Mesendoderm (in vitro differentiated cells): ENCODE data around the gene NKX6-2.

Source experiments
- DNase-seq: peaks from one replicate; pipeline ENCODE4 v3.0.0; 2013
- H2AK5ac ChIP-seq: 2 replicates; pipeline ENCODE4 v1.6.1; 2013; ENCODE audit warnings: low read length, inconsistent platforms
- H2BK120ac ChIP-seq: 2 replicates; pipeline ENCODE4 v1.6.1; 2013; ENCODE audit warnings: low read depth, mild to moderate bottlenecking, low read length, moderate library complexity, mixed read lengths
- H2BK15ac ChIP-seq: replicated peaks from 2 replicates; pipeline ENCODE4 v1.6.1; 2013; ENCODE audit warnings: low read depth, mild to moderate bottlenecking, moderate library complexity
- H2BK5ac ChIP-seq: 2 replicates; pipeline ENCODE4 v1.6.1; 2013; ENCODE audit warnings: low read length, inconsistent platforms
- H3K18ac ChIP-seq: 2 replicates; pipeline ENCODE4 v1.6.1; 2013; ENCODE audit warnings: mild to moderate bottlenecking, low read length, mixed read lengths
- H3K23ac ChIP-seq: one replicate; pipeline ENCODE4 v1.6.1; 2013; ENCODE audit warnings: low read length
- H3K27ac ChIP-seq: 2 replicates; pipeline ENCODE4 v1.5.1; 2013; ENCODE audit warnings: low read depth, mild to moderate bottlenecking, inconsistent platforms, low read length, moderate library complexity
- H3K27me3 ChIP-seq: 2 replicates; pipeline ENCODE4 v1.6.1; 2013; ENCODE audit warnings: low read length, control low read depth, mild to moderate bottlenecking, inconsistent platforms; ENCODE audit not compliant: insufficient read depth, poor library complexity
- H3K36me3 ChIP-seq: 2 replicates; pipeline ENCODE4 v1.6.1; 2013; ENCODE audit warnings: low read length, inconsistent platforms; ENCODE audit not compliant: control insufficient read depth, insufficient read depth
- H3K4ac ChIP-seq: one replicate; pipeline ENCODE4 v1.6.1; 2013; ENCODE audit warnings: low read depth, mild to moderate bottlenecking, low read length, moderate library complexity
- H3K4me1 ChIP-seq: 2 replicates; pipeline ENCODE4 v1.6.1; 2013; ENCODE audit warnings: low read depth, low read length, inconsistent platforms; ENCODE audit not compliant: control insufficient read depth
- H3K4me2 ChIP-seq: 2 replicates; pipeline ENCODE4 v1.6.1; 2013; ENCODE audit warnings: low read length
- H3K4me3 ChIP-seq: 2 replicates; pipeline ENCODE4 v1.5.1; 2013; ENCODE audit warnings: mild to moderate bottlenecking, low read length
- H3K56ac ChIP-seq: one replicate; pipeline ENCODE4 v1.6.1; 2013; ENCODE audit warnings: low read length
- H3K79me1 ChIP-seq: 2 replicates; pipeline ENCODE4 v1.6.1; 2013; ENCODE audit warnings: low read length, inconsistent platforms
- H3K79me2 ChIP-seq: 2 replicates; pipeline ENCODE4 v1.6.1; 2013; ENCODE audit warnings: mild to moderate bottlenecking, low read length; ENCODE audit not compliant: control insufficient read depth, insufficient read depth
- H3K9ac ChIP-seq: 2 replicates; pipeline ENCODE4 v1.6.1; 2013; ENCODE audit warnings: low read length, inconsistent platforms
- H4K5ac ChIP-seq: one replicate; pipeline ENCODE4 v1.6.1; 2013; ENCODE audit warnings: low read length
- H4K8ac ChIP-seq: one replicate; pipeline ENCODE4 v1.6.1; 2013; ENCODE audit warnings: low read depth, mild to moderate bottlenecking, control low read depth, low read length, moderate library complexity
- WGBS: extraction: QIAGEN DNeasy Blood & Tissue Kit; methylation state at CpG from one replicate; pipeline ENCODE4 v1.1.7; 2013; ENCODE audit warnings: low lambda C conversion rate, missing lambda C conversion rate; ENCODE audit not compliant: insufficient coverage; ENCODE audit errors: extremely low coverage; 5-methylcytosine and 5-hydroxymethylcytosine counted together

The NKX6-2 gene

DNA sequence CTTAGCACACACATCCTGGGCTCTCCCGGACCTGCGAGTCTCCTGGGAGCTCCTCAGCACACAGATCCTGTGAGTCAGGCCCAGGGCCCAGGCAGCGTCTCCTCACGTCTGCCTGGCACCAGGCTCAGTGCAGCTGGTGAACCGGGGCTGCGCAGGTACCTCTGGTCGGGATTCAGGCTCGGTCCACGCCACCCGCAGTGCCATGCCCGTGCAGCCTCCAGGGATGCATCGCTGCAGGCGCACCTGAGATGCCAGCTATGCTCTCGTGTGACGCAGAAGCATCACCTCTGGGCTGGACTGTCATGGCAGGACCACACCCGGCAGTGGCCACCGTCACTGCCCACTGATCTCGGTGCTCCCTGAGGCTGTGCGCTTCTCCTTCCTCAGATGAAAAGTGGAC lies 52.0 kb downstream of the NKX6-2 start:
- Histone ChIP-seq H3K9ac (no peak overlapping the region), H2BK5ac (no peak overlapping the region), H3K23ac (no peak overlapping the region), H3K27me3 (no peaks in the 10 kb centered on the region), H3K4me2 (no peak overlapping the region), H3K36me3 (no peaks in the 10 kb centered on the region), H3K4me1 (no peaks in the 10 kb centered on the region), H4K5ac (no peak overlapping the region), H3K4ac (no peak overlapping the region), H3K56ac (no peak overlapping the region), H3K79me1 (no peaks in the 10 kb centered on the region), H3K27ac (no peak overlapping the region), H2BK15ac (no peak overlapping the region), H3K4me3 (no peak overlapping the region), H2BK120ac (no peak overlapping the region), H4K8ac (no peak overlapping the region), H3K79me2 (no peaks in the 10 kb centered on the region), H3K18ac (no peak overlapping the region), H2AK5ac (no peak overlapping the region)
- DNase-seq, result no peak
- no CpG with 5 or more reads among the region's 19 CpGs for WGBS
